Activated T-helper 1 cell treated with anti-CD3 and anti-CD28 coated beads, Interleukin-12 subunit alpha, Interleukin-12 subunit beta, Interleukin-2, Interleukin-4 antibody, amounts not matched to agents 30 ng/mL and 10 ng/mL and 1 ng/mL, durations not matched to agents 14 hours and 24 hours and 36 hours (primary cell): Measurements from ENCODE around the gene LDB1. TPM values are rescaled to one million over a fixed set of nuclear protein-coding genes. Genes with fewer than 3 reads are reported as not detected.

ENCODE experiments used
- DNase-seq: peaks from one replicate; pipeline ENCODE4 v3.0.0; 2021; ENCODE audit warnings: low spot score
- H3K27ac Mint-ChIP-seq: one replicate; pipeline ENCODE4 v1.8.0; 2021; ENCODE audit warnings: mild to moderate bottlenecking, mixed read lengths
- H3K27me3 Mint-ChIP-seq: one replicate; pipeline ENCODE4 v1.8.0; 2022; ENCODE audit warnings: mild to moderate bottlenecking, moderate library complexity, mixed read lengths; ENCODE audit not compliant: insufficient read depth
- H3K36me3 Mint-ChIP-seq: one replicate; pipeline ENCODE4 v1.8.0; 2021; ENCODE audit warnings: low read depth, mixed read lengths
- H3K4me1 Mint-ChIP-seq: one replicate; pipeline ENCODE4 v1.8.0; 2021; ENCODE audit warnings: low read depth, mixed read lengths
- H3K4me3 Mint-ChIP-seq: one replicate; pipeline ENCODE4 v1.8.0; 2021; ENCODE audit warnings: mild to moderate bottlenecking, moderate library complexity, mixed read lengths
- H3K9me3 Mint-ChIP-seq: one replicate; pipeline ENCODE4 v1.8.0; 2021; ENCODE audit warnings: mixed read lengths
- intact Hi-C: fragments of 100-400 bp; cut with micrococcal nuclease; formaldehyde crosslinking; loops from one replicate; pipeline ENCODE4 v1.15.1; 2024
- total RNA-seq: library from RNA; stranded (reverse); gene quantifications from 2 replicates; pipeline ENCODE4 v1.2.3, GENCODE V29; 2022

The LDB1 gene
- total RNA-seq, 1 donor from 2014 or later = 87.1 TPM

DNA sequence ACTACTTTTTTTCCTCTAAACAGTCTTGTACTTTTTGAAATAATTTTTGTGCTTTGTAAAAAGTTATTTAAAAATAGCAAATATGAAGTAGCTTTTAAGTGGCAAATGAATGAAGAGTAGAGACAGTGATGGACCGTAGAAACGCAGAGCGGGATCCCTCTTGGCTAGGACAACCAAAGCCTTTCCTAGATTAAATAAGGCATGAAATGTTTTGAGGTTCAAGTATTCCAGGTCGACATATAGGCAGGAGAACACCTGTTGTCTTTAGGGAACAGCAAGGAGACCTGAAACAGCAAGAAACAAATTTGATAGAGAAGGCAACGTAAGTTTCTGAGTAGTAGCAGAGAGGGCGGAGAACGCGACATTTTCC lies 12.0 kb upstream of the LDB1 start:
- no peak for DNase-seq
- peaks cover 25% of the 10 kb centered on the region for H3K4me1 Mint-ChIP-seq
- intact Hi-C loops = loop anchor here (1.0 to 5.0 kb wide), 12 partner anchors 12 to 580 kb away; partner anchors contain the start of genes ACTR1A, ARL3, ARMH3 and CUEDC2
- H3K4me3 Mint-ChIP-seq = peak overlapping the region; percentile 95
- H3K27ac Mint-ChIP-seq = peak overlapping the region; percentile 94
- H3K36me3 Mint-ChIP-seq = peaks cover 19% of the 10 kb centered on the region
- no peaks in the 10 kb centered on the region for H3K27me3 Mint-ChIP-seq
- H3K9me3 Mint-ChIP-seq = no peaks in the 10 kb centered on the region

DNA sequence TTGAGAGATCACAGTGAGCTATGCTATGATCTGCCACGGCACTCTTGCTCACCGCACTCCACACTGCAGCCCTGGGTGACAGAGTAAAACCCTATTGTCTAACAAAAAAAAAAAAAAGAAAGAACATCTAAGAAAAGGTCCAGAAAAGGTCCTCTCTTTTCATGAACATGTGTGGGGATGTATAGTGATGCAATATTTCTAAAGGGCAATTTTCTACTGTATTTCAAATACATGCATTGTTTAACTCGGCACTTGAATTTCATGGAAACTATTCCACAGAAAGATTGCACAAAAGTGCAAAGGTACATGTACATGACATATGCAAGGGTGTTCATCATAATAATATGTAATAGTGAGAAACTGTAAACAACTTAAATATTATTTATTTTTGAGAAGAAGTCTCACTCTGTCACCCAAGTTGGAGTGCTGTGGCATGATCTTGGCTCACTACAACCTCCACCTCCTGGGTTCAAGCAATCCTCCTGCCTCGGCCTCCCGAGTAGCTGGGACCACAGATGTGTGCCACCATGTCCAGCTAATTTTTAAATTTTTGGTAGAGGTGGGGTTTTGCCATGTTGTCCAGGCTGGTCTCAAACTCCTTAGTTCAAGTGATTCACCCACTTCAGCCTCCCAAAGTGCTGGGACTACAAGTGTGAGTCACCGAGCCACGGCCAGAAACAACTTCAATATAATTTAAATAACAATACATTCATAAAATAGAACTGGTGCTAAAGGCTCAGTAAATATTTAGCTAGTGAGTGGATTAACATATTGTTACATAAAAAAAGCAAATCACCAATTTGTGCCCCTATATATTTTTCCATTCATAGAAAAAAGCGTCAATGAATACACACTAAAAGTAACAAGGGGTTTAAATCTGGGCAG lies 11.4 kb upstream of the LDB1 start:
- peaks cover 25% of the 10 kb centered on the region for H3K4me1 Mint-ChIP-seq
- intact Hi-C loops = loop anchor here (1.0 to 5.0 kb wide), 12 partner anchors 11 to 581 kb away; partner anchors contain the start of genes ACTR1A, ARL3, ARMH3 and CUEDC2
- no peaks in the 10 kb centered on the region for H3K27me3 Mint-ChIP-seq
- H3K27ac Mint-ChIP-seq = no peak overlapping the region
- H3K9me3 Mint-ChIP-seq = no peaks in the 10 kb centered on the region
- H3K36me3 Mint-ChIP-seq = peaks cover 17% of the 10 kb centered on the region
- no peak for DNase-seq
- no peak overlapping the region for H3K4me3 Mint-ChIP-seq

DNA sequence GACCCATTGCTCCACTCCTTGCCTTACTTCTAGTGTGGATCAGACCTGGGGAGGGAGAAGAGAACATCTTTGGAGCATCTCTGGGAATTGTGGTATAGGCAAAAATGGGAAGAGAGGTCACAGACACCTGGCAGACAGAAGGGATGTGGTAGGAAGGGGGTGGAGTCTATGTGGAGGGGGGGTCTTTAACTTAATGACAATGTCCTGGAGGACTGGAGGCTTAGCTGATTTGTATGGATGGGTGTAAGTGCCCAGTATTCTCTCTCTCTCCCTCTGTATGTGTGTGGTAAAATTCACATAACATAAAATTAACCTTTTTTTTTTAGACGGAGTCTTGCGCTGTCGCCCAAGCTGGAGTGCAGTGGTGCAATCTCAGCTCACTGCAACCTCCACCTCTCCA lies 3.1 kb upstream of the LDB1 start:
- no peak overlapping the region for H3K27ac Mint-ChIP-seq
- no peaks in the 10 kb centered on the region for H3K27me3 Mint-ChIP-seq
- no peak for DNase-seq
- peaks cover 23% of the 10 kb centered on the region for H3K4me1 Mint-ChIP-seq
- intact Hi-C loops = no loop called here
- no peaks in the 10 kb centered on the region for H3K36me3 Mint-ChIP-seq
- H3K4me3 Mint-ChIP-seq = no peak overlapping the region
- no peaks in the 10 kb centered on the region for H3K9me3 Mint-ChIP-seq

DNA sequence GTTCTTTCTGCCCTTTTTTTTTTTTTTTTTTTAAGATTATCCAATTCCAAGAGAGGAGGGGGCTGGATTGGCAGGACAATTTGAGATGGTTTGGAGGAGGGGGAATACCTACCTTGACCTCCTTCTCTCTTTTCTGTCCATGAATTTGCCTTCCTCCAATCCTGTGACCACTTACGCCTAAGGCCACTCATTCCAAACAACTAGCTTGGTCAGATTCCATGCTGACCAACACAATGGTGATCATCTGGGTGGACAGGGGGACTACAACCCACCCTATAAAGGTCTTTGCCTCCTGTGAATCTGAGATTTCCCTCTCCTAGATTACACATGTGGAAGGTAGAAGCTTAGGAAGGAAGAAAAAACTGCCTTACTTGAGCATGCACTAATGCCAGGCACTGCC lies 2.3 kb upstream of the LDB1 start:
- no peaks in the 10 kb centered on the region for H3K36me3 Mint-ChIP-seq
- H3K4me1 Mint-ChIP-seq = peaks cover 31% of the 10 kb centered on the region
- no peaks in the 10 kb centered on the region for H3K27me3 Mint-ChIP-seq
- peak overlapping the region; percentile 47 for H3K4me3 Mint-ChIP-seq
- intact Hi-C loops = no loop called here
- H3K27ac Mint-ChIP-seq = peak overlapping the region; percentile 56
- no peak for DNase-seq
- H3K9me3 Mint-ChIP-seq = no peaks in the 10 kb centered on the region

DNA sequence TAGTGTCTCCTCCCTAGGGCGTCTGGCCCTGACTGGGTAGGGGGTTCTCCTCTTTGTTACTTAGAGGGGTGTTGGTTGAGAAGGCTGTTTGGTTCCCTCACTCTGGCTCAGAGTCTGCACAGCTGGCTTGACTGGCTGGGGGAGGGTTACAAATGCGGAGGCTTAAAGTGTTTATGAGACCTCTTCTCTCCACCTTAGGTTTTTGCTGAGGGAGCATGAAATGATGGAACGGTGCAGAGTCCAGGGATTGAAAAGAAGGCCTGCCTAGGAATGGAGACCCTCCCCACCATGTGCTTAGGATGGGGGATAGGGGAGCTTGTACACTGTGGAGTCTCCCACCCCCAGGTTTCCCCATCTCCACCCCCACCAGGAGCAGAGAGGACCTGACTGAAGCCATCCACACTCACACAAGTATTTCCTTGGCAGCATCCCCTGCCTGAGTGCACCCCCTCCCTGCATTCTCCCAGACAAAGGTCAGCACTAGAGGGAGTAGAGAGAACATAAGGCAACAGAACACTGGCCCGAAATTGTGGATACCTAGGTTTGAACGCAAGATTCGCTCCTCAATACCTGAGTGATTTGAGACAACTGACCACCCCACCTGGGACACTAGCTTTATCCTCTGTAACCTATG lies 1.7 kb upstream of the LDB1 start:
- H3K27me3 Mint-ChIP-seq = no peaks in the 10 kb centered on the region
- peak overlapping the region; percentile 86 for H3K4me3 Mint-ChIP-seq
- H3K27ac Mint-ChIP-seq = no peak overlapping the region

DNA sequence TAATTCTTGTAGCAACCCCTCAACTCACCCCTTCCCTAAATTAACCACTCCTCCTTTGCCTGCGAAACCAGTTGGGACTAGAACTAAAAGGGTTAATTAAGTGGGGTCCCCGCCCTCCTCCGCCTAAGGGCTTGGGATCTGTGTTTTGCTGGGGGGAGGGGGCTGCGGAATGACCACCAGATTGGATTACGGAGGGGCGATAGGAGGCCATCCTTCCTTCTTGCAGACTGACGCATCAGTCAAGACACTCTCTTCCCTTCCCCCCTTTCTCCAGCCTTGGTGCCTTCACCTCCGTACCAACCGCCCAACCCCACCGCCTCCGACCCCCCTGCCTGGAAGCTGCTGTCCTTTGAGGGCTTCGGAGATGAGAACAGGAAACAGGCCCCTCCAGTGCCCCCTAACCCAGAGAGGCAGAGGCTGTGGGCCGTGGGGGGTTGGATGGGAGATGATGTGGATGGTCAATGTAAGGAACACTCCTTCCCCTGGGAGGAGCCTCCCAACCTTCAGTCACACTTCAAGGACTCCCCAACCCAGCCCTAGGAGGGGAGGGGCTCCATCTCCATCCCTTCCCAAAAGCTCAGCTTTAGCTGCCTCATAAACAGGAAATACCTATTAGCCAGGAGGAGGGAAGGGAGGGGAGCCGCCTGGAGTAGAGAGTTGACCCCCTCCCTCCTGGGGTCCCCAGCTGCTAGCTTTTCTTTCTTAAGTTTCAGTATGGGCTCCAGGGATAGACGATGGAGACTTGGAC lies 997 bp upstream of the LDB1 start:
- Mint-ChIP-seq H3K9me3 (no peaks in the 10 kb centered on the region), H3K27me3 (no peaks in the 10 kb centered on the region), H3K4me3 (peak overlapping the region; percentile 86), H3K36me3 (no peaks in the 10 kb centered on the region), H3K4me1 (peaks cover 44% of the 10 kb centered on the region), H3K27ac (peak overlapping the region; percentile 81)
- no peak for DNase-seq
- intact Hi-C loops = loop anchor here (1.0 kb wide), 3 partner anchors 11 to 381 kb away; partner anchors contain the start of genes ACTR1A and NOLC1

More for the DNA sequence above, 1.7 kb upstream of the LDB1 start:
- Mint-ChIP-seq H3K36me3 (no peaks in the 10 kb centered on the region), H3K4me1 (peaks cover 37% of the 10 kb centered on the region), H3K9me3 (no peaks in the 10 kb centered on the region)
- DNase-seq = no peak
- intact Hi-C loops = no loop called here

DNA sequence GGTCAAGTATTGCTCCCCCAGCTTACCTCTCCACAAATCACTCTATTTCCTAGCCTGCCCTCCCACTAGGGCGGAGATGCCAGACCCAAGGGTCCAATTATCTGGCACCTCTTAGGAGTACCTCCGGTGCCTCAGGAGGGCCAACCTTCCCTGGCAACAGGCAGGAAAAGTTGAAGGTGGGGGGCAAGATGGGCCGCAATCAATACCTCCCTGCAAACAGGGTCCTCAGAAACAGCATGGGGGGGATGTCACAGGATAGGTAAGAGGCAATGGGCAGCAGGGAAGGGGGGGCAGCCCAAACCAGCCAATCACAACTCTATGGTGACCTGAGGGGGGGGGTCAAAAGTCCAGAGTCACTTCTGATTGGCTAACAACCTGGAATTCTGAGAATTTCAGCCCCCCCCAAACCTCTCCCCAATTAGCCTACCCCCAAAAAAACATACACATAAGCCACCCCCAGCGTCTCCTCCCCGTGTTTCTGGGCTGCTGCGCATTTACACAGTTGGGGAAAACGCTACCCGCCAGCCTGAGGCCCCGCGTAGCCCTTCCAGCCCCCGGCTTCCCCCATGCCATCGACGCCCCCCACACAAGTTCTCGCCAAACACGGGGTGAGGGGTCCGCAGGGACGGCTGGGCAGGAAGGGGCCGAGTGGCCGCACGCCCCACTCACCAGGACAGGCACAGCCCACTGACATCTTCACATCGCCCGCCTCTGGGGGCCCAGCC lies 589 bp downstream of the LDB1 start:
- H3K36me3 Mint-ChIP-seq = no peaks in the 10 kb centered on the region
- intact Hi-C loops = loop anchor here (1.0 kb wide), 3 partner anchors 13 to 383 kb away; partner anchors contain the start of genes ACTR1A and NOLC1
- H3K4me3 Mint-ChIP-seq = peak overlapping the region; percentile 88
- H3K27ac Mint-ChIP-seq = peak overlapping the region; percentile 90
- no peaks in the 10 kb centered on the region for H3K9me3 Mint-ChIP-seq
- peaks cover 59% of the 10 kb centered on the region for H3K4me1 Mint-ChIP-seq
- DNase-seq = no peak
- H3K27me3 Mint-ChIP-seq = no peaks in the 10 kb centered on the region

DNA sequence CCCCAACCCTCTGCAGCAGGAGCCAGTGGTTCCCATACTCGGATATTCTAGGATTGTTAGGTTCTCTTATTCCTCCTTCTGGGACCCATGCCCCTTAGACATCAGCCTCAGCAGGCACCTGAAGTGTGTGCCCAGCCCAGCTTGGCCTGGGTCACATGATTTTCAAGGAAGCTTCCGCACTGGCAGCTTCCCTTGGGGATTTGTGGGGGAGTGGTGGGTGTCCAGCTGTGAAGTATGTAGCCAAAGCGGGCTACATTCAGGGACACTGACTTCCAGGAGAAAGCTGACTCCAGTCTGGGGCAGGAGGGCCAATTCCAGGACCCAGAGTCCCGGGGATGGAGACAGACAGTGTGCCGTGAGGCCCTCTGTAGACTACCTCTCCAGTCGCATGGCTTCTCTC lies 1.3 kb downstream of the LDB1 start:
- Mint-ChIP-seq H3K4me1 (peaks cover 60% of the 10 kb centered on the region), H3K4me3 (peak overlapping the region; percentile 88), H3K27ac (peak overlapping the region; percentile 98), H3K9me3 (no peaks in the 10 kb centered on the region), H3K27me3 (no peaks in the 10 kb centered on the region), H3K36me3 (no peaks in the 10 kb centered on the region)
- intact Hi-C loops = no loop called here
- DNase-seq = no peak

DNA sequence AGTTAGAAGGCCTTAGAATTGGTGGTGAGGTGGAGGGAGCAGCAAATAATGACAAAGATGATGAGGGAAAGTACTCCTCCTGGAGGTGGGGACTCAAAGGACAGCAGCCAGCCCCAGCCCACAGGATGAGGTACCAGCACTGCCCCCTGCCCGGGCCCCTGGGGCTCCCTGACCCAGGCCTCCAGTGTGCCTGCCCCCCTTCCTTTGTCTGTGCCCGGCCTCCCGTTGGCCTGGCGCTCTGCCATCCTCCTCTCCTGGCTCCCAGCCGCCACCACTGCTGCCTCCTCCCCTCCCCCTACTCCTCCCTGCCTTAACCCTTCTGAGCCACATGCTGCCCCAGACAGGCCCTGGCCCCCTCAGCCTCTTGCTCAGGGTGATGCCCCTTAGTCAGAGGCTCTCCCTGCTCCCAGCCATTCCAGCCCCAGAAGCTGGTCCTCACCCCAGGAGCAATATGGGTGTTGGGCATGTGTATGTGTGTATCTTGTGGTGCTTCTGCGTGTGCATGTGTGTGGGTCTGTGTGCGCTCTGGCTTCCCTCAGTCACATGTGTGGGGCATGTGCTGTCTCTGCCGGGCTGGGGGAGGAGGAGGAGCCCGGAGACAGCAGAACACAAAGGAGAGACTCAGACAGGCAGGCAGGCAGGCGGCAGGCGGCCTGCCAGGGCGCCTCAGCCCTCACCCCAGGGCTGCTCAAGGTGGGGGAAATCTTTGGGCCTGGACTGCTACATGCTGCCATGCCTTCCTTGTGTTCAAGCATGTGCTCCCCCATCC lies 2.6 kb downstream of the LDB1 start:
- intact Hi-C loops = no loop called here
- Mint-ChIP-seq H3K27me3 (no peaks in the 10 kb centered on the region), H3K4me3 (peak overlapping the region; percentile 88), H3K4me1 (peaks cover 68% of the 10 kb centered on the region), H3K9me3 (no peaks in the 10 kb centered on the region), H3K27ac (peak overlapping the region; percentile 98), H3K36me3 (no peaks in the 10 kb centered on the region)
- peak; percentile 45 for DNase-seq

DNA sequence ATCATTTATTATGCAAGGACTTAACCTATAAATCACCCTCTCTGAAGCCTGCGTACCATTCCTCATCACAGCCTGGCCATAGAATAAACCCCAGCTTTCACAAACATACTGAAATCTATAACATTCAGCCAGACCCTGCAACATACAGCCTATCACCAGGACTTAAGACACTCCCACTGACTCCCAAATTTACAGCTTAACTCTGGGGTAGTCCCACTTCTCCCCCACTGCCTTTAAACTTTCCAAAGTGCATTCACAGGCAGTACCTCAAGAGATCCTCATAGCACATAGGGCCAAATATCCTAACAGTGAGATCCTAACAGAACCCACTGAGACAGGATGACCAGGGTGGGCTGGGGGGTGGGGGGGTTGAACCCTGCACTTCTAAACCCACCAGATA lies 3.5 kb downstream of the LDB1 start:
- DNase-seq = no peak
- Mint-ChIP-seq H3K27me3 (no peaks in the 10 kb centered on the region), H3K4me3 (peak overlapping the region; percentile 85), H3K4me1 (peaks cover 74% of the 10 kb centered on the region), H3K9me3 (no peaks in the 10 kb centered on the region), H3K36me3 (peaks cover 2% of the 10 kb centered on the region), H3K27ac (peak overlapping the region; percentile 98)
- intact Hi-C loops = no loop called here

DNA sequence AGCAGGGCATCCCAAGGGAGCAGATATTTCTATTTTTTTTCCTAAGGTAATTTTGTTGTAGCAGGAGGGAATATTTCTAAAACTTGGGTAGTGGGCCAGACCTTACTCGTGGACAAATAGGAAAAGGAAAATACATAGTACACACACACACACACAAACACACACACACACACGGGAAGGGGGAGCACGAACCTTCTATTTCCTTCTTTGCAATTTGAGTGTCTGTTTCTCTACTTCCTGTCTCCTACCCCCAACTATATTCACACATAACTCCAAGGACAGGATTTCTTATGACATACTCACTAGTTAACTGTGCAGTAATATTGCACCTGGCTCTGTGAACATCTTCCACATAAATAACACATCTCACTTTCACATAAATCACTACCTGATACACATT lies 4.4 kb downstream of the LDB1 start:
- intact Hi-C loops = loop anchor here (1.0 to 2.0 kb wide), 5 partner anchors 43 to 297 kb away; partner anchors contain the start of genes ARMH3, HPS6 and OGA
- DNase-seq = no peak

More for the DNA sequence above, 4.4 kb downstream of the LDB1 start:
- Mint-ChIP-seq H3K27ac (peak overlapping the region; percentile 98), H3K4me1 (peaks cover 66% of the 10 kb centered on the region), H3K36me3 (peaks cover 5% of the 10 kb centered on the region), H3K4me3 (peak overlapping the region; percentile 85), H3K27me3 (no peaks in the 10 kb centered on the region), H3K9me3 (no peaks in the 10 kb centered on the region)
